A549 (cell line): Measurements from ENCODE around the gene METTL17. TPM values are rescaled to one million over a fixed set of nuclear protein-coding genes. Genes with fewer than 3 reads are reported as not detected.
A peak's percentile ranks its signal among the peaks of the same experiment; 100 is the strongest.

Experiments
- ATAC-seq, 2 experiments: fragments of 200-7000 bp in 1 of 2; fragments of >200 bp in 1 of 2; cut with Nextera tagmentation in 1 of 2; cut with Tn5 transposase in 1 of 2; 3 replicates each; pipeline versions ENCODE4 v1.8.0 to v1.9.1; 2018 to 2020; ENCODE audit warnings: mild to moderate bottlenecking in 1 of 2, moderate library complexity in 1 of 2
- CTCF ChIA-PET: fragments of 300-600 bp; sonication (Branson Sonifier 250); formaldehyde crosslinking; extraction: SDS; loops from one replicate; lab custom pipeline; 2021; ENCODE audit warnings: antibody characterized with exemption, inconsistent platforms; lab: Yijun Ruan, JAX
- POLR2A ChIA-PET: fragments of 350-600 bp; formaldehyde crosslinking; extraction: SDS; loops from one replicate; lab custom pipeline; 2021; ENCODE audit warnings: antibody characterized with exemption, inconsistent platforms; lab: Yijun Ruan, JAX
- DNase-seq, 2 experiments: peaks; one replicate each; pipeline versions ENCODE4 v3.0.0 to v3.0.0-alpha.2; 2011 to 2016; ENCODE audit warnings: low read depth in 1 of 2, low spot score in 1 of 2
- FAIRE-seq: peaks from 2 replicates; lab custom pipeline; 2011; peaks lifted over from hg19 to GRCh38; lab: Jason Lieb, UNC
- H3K27ac ChIP-seq, 2 experiments: fragments of >200 bp; sonication (Bioruptor Twin); formaldehyde crosslinking; 3 replicates each; pipeline ENCODE4 v1.5.1; 2016 to 2017
- H3K4me1 ChIP-seq: fragments of >200 bp; sonication (Bioruptor Twin); formaldehyde crosslinking; 3 replicates; pipeline ENCODE4 v1.6.1; 2016
- H3K4me2 ChIP-seq: fragments of >200 bp; sonication (Bioruptor Twin); formaldehyde crosslinking; 3 replicates; pipeline ENCODE4 v1.6.1; 2016
- H3K4me3 ChIP-seq: fragments of >200 bp; sonication (Bioruptor Twin); formaldehyde crosslinking; 3 replicates; pipeline ENCODE4 v1.5.1; 2016
- H3K9me3 ChIP-seq: fragments of >200 bp; sonication (Bioruptor Twin); formaldehyde crosslinking; 3 replicates; pipeline ENCODE4 v1.6.1; 2016
- BHLHE40 ChIP-seq: IDR thresholded peaks from 2 replicates; pipeline ENCODE4 v1.6.1; 2012; ENCODE audit warnings: low read depth, low read length, inconsistent platforms
- CBX8 ChIP-seq: fragments of 200-600 bp; sonication (generic); IDR thresholded peaks from 2 replicates; pipeline ENCODE4 v1.6.1; 2016
- CEBPB ChIP-seq, 2 experiments: fragments of >200 bp in 1 of 2; sonication (Bioruptor Twin) in 1 of 2; formaldehyde crosslinking in 1 of 2; IDR thresholded peaks; 2 replicates each; pipeline ENCODE4 v1.6.1; 2012 to 2016
- E2F6 ChIP-seq: IDR thresholded peaks from 2 replicates; pipeline ENCODE4 v1.6.1; 2012; ENCODE audit warnings: low read depth, borderline replicate concordance
- EHF ChIP-seq: fragments of 250-450 bp; sonication (Bioruptor Pico); IDR thresholded peaks from 2 replicates; pipeline ENCODE4 v1.5.0; 2020; ENCODE audit warnings: mild to moderate bottlenecking
- FOSB ChIP-seq: fragments of 250-450 bp; sonication (Bioruptor Pico); IDR thresholded peaks from 2 replicates; pipeline ENCODE4 v1.5.0; 2020; ENCODE audit warnings: mild to moderate bottlenecking, moderate library complexity
- GATA3 ChIP-seq: IDR thresholded peaks from 2 replicates; pipeline ENCODE4 v1.6.1; 2012; ENCODE audit warnings: borderline replicate concordance
- NR3C1 ChIP-seq: fragments of >200 bp; sonication (Bioruptor Twin); formaldehyde crosslinking; IDR thresholded peaks from 3 replicates; pipeline ENCODE4 v1.6.1; 2017
- PBX3 ChIP-seq: IDR thresholded peaks from 2 replicates; pipeline ENCODE4 v1.6.1; 2012
- PHF8 ChIP-seq: fragments of 200-600 bp; sonication (generic); IDR thresholded peaks from 2 replicates; pipeline ENCODE4 v1.6.1; 2016; ENCODE audit warnings: low read depth, mild to moderate bottlenecking, antibody characterized with exemption, moderate library complexity, borderline replicate concordance
- POLR2AphosphoS2 ChIP-seq: conservative IDR thresholded peaks from 2 replicates; pipeline ENCODE4 v1.6.1; 2012; ENCODE audit warnings: low read length, improper control_type of control experiment, inconsistent platforms
- RCOR1 ChIP-seq: fragments of 150-350 bp; IDR thresholded peaks from 2 replicates; pipeline ENCODE4 v1.6.1; 2014; ENCODE audit warnings: antibody characterized with exemption, low read length, low read depth
- ZNF302 ChIP-seq: fragments of 250-450 bp; sonication (Bioruptor Pico); IDR thresholded peaks from 2 replicates; pipeline ENCODE4 v1.9.0; 2021; ENCODE audit warnings: inconsistent platforms, mild to moderate bottlenecking, moderate library complexity
- WGBS: methylation state at CpG from one replicate; pipeline ENCODE4 v1.1.6; 2017; ENCODE audit errors: missing lambda C conversion rate; 5-methylcytosine and 5-hydroxymethylcytosine counted together
- polyA plus RNA-seq, 4 experiments: library from polyadenylated mRNA; depleted of rRNA in 3 of 4; stranded (reverse); fragments of >200 nt; fragmentation: RNase III in 1 of 4; extraction: RNeasy Plus Mini Kit Qiagen cat#74134 plus additional on column Dnase treatment in 1 of 4; gene quantifications; 2 replicates in 3 of 4; 3 replicates in 1 of 4; pipeline ENCODE4 v1.2.3, GENCODE V29; 2011 to 2017
- TF ChIP-seq, protein P1 (sequence below): fragments of >200 bp; sonication (Bioruptor Twin); formaldehyde crosslinking; IDR thresholded peaks from 3 replicates; pipeline ENCODE4 v1.5.1; 2016

Gene METTL17
- polyA plus RNA-seq, 2 of the 4 experiments (the other 2 are of a cell fraction) = 81.4 to 116 TPM

- Histone ChIP-seq H3K27ac (peak overlapping the region in 1 of 2 experiments; percentile 84; a peak in 5 of 6 replicates), H3K4me1 (0 out of 3 replicates have a peak, but pooled peaks cover 3% of the 10 kb centered on the region), H3K4me3 (peak overlapping the region; percentile 58), H3K9me3 (no peaks in the 10 kb centered on the region), H3K4me2 (peak overlapping the region; percentile 79)
- TF ChIP-seq NR3C1 = no peak
- no peak for TF ChIP-seq GATA3
- no peak for TF ChIP-seq CEBPB (IDR thresholded peaks at IDR 0.05)
- TF ChIP-seq FOSB (CRISPR knock-in tag) = no peak
- TF ChIP-seq RCOR1 = no peak
- TF ChIP-seq, protein P1, sequence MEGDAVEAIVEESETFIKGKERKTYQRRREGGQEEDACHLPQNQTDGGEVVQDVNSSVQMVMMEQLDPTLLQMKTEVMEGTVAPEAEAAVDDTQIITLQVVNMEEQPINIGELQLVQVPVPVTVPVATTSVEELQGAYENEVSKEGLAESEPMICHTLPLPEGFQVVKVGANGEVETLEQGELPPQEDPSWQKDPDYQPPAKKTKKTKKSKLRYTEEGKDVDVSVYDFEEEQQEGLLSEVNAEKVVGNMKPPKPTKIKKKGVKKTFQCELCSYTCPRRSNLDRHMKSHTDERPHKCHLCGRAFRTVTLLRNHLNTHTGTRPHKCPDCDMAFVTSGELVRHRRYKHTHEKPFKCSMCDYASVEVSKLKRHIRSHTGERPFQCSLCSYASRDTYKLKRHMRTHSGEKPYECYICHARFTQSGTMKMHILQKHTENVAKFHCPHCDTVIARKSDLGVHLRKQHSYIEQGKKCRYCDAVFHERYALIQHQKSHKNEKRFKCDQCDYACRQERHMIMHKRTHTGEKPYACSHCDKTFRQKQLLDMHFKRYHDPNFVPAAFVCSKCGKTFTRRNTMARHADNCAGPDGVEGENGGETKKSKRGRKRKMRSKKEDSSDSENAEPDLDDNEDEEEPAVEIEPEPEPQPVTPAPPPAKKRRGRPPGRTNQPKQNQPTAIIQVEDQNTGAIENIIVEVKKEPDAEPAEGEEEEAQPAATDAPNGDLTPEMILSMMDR = no peak
- TF ChIP-seq PBX3 = no peak
- no peak for TF ChIP-seq POLR2AphosphoS2
- TF ChIP-seq CBX8 = no peak
- TF ChIP-seq BHLHE40 = no peak
- TF ChIP-seq ZNF302 = no peak
- DNase-seq (no peak), ATAC-seq (no peak), FAIRE-seq (no peak)
- CTCF ChIA-PET = interaction anchor here (0.8 to 16.3 kb wide), 7 partner anchors 9 to 81 kb away, joined by 3 to 323 read pairs (median 12); partner anchors contain the start of genes RNASE7, SLC39A2 and TMEM253
- WGBS = 68% methylated on average over 17 of the region's 17 CpGs
- POLR2A ChIA-PET = no interaction called here
Measured at GRCh38 chr14:21023817-21024584, 34.2 kb downstream of the METTL17 start.

- Histone ChIP-seq H3K27ac (peak within 1 kb of the TSS; percentile 67 to 84), H3K4me1 (0 out of 3 replicates have a peak, but pooled peaks cover 3% of the 10 kb centered on the region), H3K9me3 (no peaks in the 10 kb centered on the region), H3K4me2 (peak within 1 kb of the TSS; percentile 79), H3K4me3 (peak within 1 kb of the TSS; percentile 58)
- POLR2A ChIA-PET = no interaction called here
- 56% methylated on average over 12 of the region's 72 CpGs for WGBS
- FAIRE-seq = no peak
- TF ChIP-seq EHF (CRISPR knock-in tag) (no peak), PHF8 (peak; percentile 34; the same call in 1 of the 2 replicates)
- DNase-seq = peak; percentile 14 to 49
- ATAC-seq = peak; percentile 78 to 85
- CTCF ChIA-PET = interaction anchor here (1.0 to 16.3 kb wide), 5 partner anchors 10 to 79 kb away, joined by 3 to 323 read pairs (median 21); partner anchors contain the start of genes RNASE7 and SLC39A2
Measured at GRCh38 chr14:21024585-21025370, 35.0 kb downstream of the METTL17 start, which contains the start of gene NDRG2. Gene NDRG2, minus strand, starts transcription at chr14:21025061. Its CDS starts 1,746 bp downstream, at chr14:21023315.

DNA sequence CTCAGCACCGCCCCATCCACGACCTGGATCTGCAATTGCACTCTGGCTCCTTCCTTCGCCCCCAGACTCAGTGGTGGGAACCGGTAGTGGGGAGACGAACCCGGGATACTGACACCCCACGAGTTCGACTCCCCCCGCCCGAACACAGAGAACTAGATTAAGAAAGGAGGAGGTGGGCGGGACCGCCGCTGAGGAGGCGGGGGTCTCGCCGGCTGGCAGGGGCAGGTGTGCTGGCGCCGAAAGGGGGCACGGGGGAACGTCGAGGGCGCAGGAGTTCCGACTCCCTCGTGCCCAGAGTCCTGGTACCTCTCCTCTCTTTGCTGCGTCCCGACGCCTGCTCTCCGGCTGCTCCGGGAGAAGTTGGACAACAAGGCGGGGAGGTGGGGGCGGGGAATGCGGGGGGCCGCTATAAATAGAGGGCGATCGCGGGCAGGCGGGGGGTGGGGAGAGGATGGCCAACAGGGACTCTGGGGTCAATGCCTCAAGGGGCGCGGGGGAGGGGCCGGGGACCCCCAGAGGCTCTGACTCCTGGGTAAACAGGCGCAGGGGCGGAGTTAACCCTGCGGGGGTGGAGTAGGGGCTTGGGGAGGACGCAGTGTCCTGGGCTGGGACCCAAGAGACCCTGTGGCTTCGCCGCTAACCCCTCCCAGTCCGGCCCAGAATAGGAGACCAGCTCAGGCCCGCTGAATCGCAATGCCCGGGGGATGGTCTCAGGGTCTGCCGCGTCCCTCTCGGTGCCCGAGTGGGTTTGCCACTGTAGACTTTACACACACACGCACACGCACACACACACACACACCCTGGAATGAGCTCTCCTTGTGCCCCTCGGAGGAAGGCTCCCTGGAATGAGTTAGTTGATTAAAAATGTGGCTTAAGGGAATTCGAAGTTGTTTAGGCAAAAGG lies 35.8 kb downstream of the METTL17 start:
- H3K4me1 ChIP-seq = 0 out of 3 replicates have a peak, but pooled peaks cover 3% of the 10 kb centered on the region
- ChIA-PET POLR2A (no interaction called here), CTCF (interaction anchor here (0.9 to 16.3 kb wide), 10 partner anchors 10 to 615 kb away, joined by 3 to 323 read pairs (median 8); partner anchors contain the start of gene RNASE7)
- TF ChIP-seq BHLHE40 (no peak), E2F6 (0 out of 2 replicates have a peak, but pooled peaks have one; percentile 47)
- WGBS = 40% methylated on average over 38 of the region's 58 CpGs
- ATAC-seq (peak; percentile 37 to 39; a peak in 4 of 6 replicates), FAIRE-seq (no peak), DNase-seq (no peak)
- H3K4me2 ChIP-seq = peak overlapping the region; percentile 79
- peak overlapping the region; percentile 67 to 84; a peak in 5 of 6 replicates for H3K27ac ChIP-seq
- H3K9me3 ChIP-seq = no peaks in the 10 kb centered on the region
- peak overlapping the region; percentile 58 for H3K4me3 ChIP-seq
